ENCODE results near the gene GRAP2. TPM values are rescaled to one million over a fixed set of nuclear protein-coding genes. Genes with fewer than 3 reads are reported as not detected.
"Not testable (repeated sequence)": the region's sequence is repeated elsewhere in the genome, so short reads cannot be mapped to it uniquely, and the experiment has no call there.

Gene GRAP2
- polyA plus RNA-seq, 1 donor (not counting 4 experiments of a cell fraction or from before 2014, with no cell fraction given): not detected

- Histone ChIP-seq H3K4me3 (ENCODE audit: control insufficient read depth in 2 of 3, extremely low read depth in 1 of 3, insufficient read depth in 2 of 3, low read depth in 1 of 3, low read length in 3 of 3) (no peak overlapping the region), H3K9me1 (ENCODE audit: control insufficient read depth, extremely low read depth, insufficient read depth, low read length) (no peaks in the 10 kb centered on the region), H4K20me1 (ENCODE audit: control insufficient read depth, extremely low read depth, insufficient read depth, low read length) (no peaks in the 10 kb centered on the region), H3K4me2 (ENCODE audit: control insufficient read depth, extremely low read depth, insufficient read depth, low read depth, low read length) (no peak overlapping the region), H3K27ac (ENCODE audit: control insufficient read depth, insufficient read depth, low read length) (no peak overlapping the region), H3K9ac (ENCODE audit: control insufficient read depth, extremely low read depth, insufficient read depth, low read length) (no peak overlapping the region), H3K79me2 (ENCODE audit: control insufficient read depth, insufficient read depth, low read length) (no peaks in the 10 kb centered on the region), H2AFZ (ENCODE audit: control insufficient read depth, low read length) (no peak overlapping the region), H3K36me3 (ENCODE audit: control insufficient read depth in 2 of 2, extremely low read depth in 1 of 2, insufficient read depth in 2 of 2, low read length in 2 of 2) (no peaks in the 10 kb centered on the region), H3K9me3 (ENCODE audit: control insufficient read depth, low read depth, low read length) (no peaks in the 10 kb centered on the region), H3K27me3 (ENCODE audit: control insufficient read depth, extremely low read depth, insufficient read depth, low read length) (no peaks in the 10 kb centered on the region), H3K4me1 (ENCODE audit: control insufficient read depth, extremely low read depth, insufficient read depth, low read length) (no peaks in the 10 kb centered on the region)
- dilution Hi-C loops (cut with MboI; ENCODE audit: extremely low pct_ligation_motif_present, low sequenced_read_pairs): no loop called here
- FAIRE-seq: no peak
- DNase-seq (ENCODE audit: low read depth, low spot score): no peak
- no peak for TF ChIP-seq EZH2 (IDR thresholded peaks at IDR 0.05; ENCODE audit: low read length)
- TF ChIP-seq CTCF (optimal IDR thresholded peaks at IDR 0.05 in 1 of 3, IDR thresholded peaks at IDR 0.05 in 1 of 3, conservative IDR thresholded peaks at IDR 0.05 in 1 of 3; ENCODE audit: extremely low read depth in 1 of 3, insufficient read depth in 2 of 3, low read length in 3 of 3): no peak
Measured at GRCh38 chr22:39883057-39883456, 17.8 kb upstream of the GRAP2 start.

GRCh38 chr22:39889924-39890323 lies 11.0 kb upstream of the GRAP2 start:
- H3K9me1 ChIP-seq (ENCODE audit: control insufficient read depth, extremely low read depth, insufficient read depth, low read length); H2AFZ ChIP-seq (ENCODE audit: control insufficient read depth, low read length); H3K4me3 ChIP-seq (ENCODE audit: control insufficient read depth in 2 of 3, extremely low read depth in 1 of 3, insufficient read depth in 2 of 3, low read depth in 1 of 3, low read length in 3 of 3); H3K4me1 ChIP-seq (ENCODE audit: control insufficient read depth, extremely low read depth, insufficient read depth, low read length); H3K27ac ChIP-seq (ENCODE audit: control insufficient read depth, insufficient read depth, low read length); dilution Hi-C loops (cut with MboI; ENCODE audit: extremely low pct_ligation_motif_present, low sequenced_read_pairs); H4K20me1 ChIP-seq (ENCODE audit: control insufficient read depth, extremely low read depth, insufficient read depth, low read length); H3K9me3 ChIP-seq (ENCODE audit: control insufficient read depth, low read depth, low read length); H3K27me3 ChIP-seq (ENCODE audit: control insufficient read depth, extremely low read depth, insufficient read depth, low read length); H3K9ac ChIP-seq (ENCODE audit: control insufficient read depth, extremely low read depth, insufficient read depth, low read length); FAIRE-seq; H3K36me3 ChIP-seq (ENCODE audit: control insufficient read depth in 2 of 2, extremely low read depth in 1 of 2, insufficient read depth in 2 of 2, low read length in 2 of 2); H3K79me2 ChIP-seq (ENCODE audit: control insufficient read depth, insufficient read depth, low read length); DNase-seq (ENCODE audit: low read depth, low spot score); H3K4me2 ChIP-seq (ENCODE audit: control insufficient read depth, extremely low read depth, insufficient read depth, low read depth, low read length): not testable (repeated sequence)

GRCh38 chr22:39893526-39893925 lies 7.4 kb upstream of the GRAP2 start, which contains the start of gene ENTHD1:
Gene ENTHD1 (minus strand): TSS chr22:39893760. CDS start chr22:39887748, 6,012 bp downstream.
- Histone ChIP-seq H3K9me1 (ENCODE audit: control insufficient read depth, extremely low read depth, insufficient read depth, low read length) (no peaks in the 10 kb centered on the region), H3K4me1 (ENCODE audit: control insufficient read depth, extremely low read depth, insufficient read depth, low read length) (no peaks in the 10 kb centered on the region), H3K4me3 (ENCODE audit: control insufficient read depth in 2 of 3, extremely low read depth in 1 of 3, insufficient read depth in 2 of 3, low read depth in 1 of 3, low read length in 3 of 3) (no peak within 1 kb of the TSS), H2AFZ (ENCODE audit: control insufficient read depth, low read length) (no peak within 1 kb of the TSS), H3K4me2 (ENCODE audit: control insufficient read depth, extremely low read depth, insufficient read depth, low read depth, low read length) (no peak within 1 kb of the TSS), H3K9me3 (ENCODE audit: control insufficient read depth, low read depth, low read length) (no peaks in the 10 kb centered on the region), H3K27ac (ENCODE audit: control insufficient read depth, insufficient read depth, low read length) (no peak within 1 kb of the TSS), H3K9ac (ENCODE audit: control insufficient read depth, extremely low read depth, insufficient read depth, low read length) (no peak within 1 kb of the TSS), H3K79me2 (ENCODE audit: control insufficient read depth, insufficient read depth, low read length) (no peaks in the 10 kb centered on the region), H4K20me1 (ENCODE audit: control insufficient read depth, extremely low read depth, insufficient read depth, low read length) (no peaks in the 10 kb centered on the region), H3K27me3 (ENCODE audit: control insufficient read depth, extremely low read depth, insufficient read depth, low read length) (no peaks in the 10 kb centered on the region), H3K36me3 (ENCODE audit: control insufficient read depth in 2 of 2, extremely low read depth in 1 of 2, insufficient read depth in 2 of 2, low read length in 2 of 2) (no peaks in the 10 kb centered on the region)
- dilution Hi-C loops (cut with MboI; ENCODE audit: extremely low pct_ligation_motif_present, low sequenced_read_pairs): no loop called here
- FAIRE-seq (no peak), DNase-seq (ENCODE audit: low read depth, low spot score) (no peak)
- no peak for TF ChIP-seq EZH2 (IDR thresholded peaks at IDR 0.05; ENCODE audit: low read length)
- no peak for TF ChIP-seq CTCF (optimal IDR thresholded peaks at IDR 0.05 in 1 of 3, IDR thresholded peaks at IDR 0.05 in 1 of 3, conservative IDR thresholded peaks at IDR 0.05 in 1 of 3; ENCODE audit: extremely low read depth in 1 of 3, insufficient read depth in 2 of 3, low read length in 3 of 3)

Data from keratinocyte (primary cell).